ENCODE results near the gene CRY2. TPM values are rescaled to one million over a fixed set of nuclear protein-coding genes. Genes with fewer than 3 reads are reported as not detected.

CRY2 gene
- total and polyA plus RNA-seq, 2 of the 13 experiments (the other 11 are each of a cell fraction or from before 2014, with no cell fraction given), result 10.1 to 12.2 TPM

DNA sequence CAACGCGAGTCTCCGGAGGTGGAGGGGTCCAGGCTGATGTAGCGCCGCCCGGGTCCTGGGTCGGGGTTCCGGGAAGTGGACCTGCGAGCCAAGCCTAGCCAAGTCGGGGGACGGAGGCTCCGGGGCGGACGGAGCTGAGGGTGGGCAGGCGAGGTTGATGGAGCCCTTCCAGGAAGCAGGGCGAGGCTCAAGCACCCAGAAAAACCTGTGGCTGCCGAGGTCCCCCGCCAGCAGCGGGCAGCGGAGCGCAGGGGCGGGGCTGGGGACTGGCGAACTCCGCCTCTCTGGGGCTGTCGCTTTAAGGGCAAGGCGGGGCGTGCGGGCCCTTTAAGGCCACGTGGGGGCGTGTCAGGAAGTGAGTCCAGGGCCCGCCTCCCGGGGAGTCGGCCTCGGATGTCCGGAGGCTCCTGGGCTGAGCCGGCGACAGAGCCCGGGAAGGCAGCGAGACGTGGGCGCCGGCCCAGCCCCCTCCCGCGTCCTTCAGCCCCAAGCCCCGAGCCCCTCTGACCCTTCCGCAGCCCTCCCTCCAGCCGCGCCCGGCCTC lies 42.4 kb upstream of the CRY2 start, which contains the start of gene SLC35C1 (continued):
- TF ChIP-seq, protein P1, sequence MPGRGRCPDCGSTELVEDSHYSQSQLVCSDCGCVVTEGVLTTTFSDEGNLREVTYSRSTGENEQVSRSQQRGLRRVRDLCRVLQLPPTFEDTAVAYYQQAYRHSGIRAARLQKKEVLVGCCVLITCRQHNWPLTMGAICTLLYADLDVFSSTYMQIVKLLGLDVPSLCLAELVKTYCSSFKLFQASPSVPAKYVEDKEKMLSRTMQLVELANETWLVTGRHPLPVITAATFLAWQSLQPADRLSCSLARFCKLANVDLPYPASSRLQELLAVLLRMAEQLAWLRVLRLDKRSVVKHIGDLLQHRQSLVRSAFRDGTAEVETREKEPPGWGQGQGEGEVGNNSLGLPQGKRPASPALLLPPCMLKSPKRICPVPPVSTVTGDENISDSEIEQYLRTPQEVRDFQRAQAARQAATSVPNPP (CRISPR knock-in tag; IDR thresholded peaks at IDR 0.05), result no peak
- TF ChIP-seq ZSCAN21 (CRISPR knock-in tag; IDR thresholded peaks at IDR 0.05; ENCODE audit: borderline replicate concordance) (peak; percentile 67), CEBPB (IDR thresholded peaks at IDR 0.05; ENCODE audit: borderline replicate concordance, low read depth, low read length) (no peak), ZBTB7A (CRISPR knock-in tag; IDR thresholded peaks at IDR 0.05) (no peak), SRSF1 (optimal IDR thresholded peaks at IDR 0.05; ENCODE audit: low read depth, low read length) (no peak), KDM6A (CRISPR knock-in tag; IDR thresholded peaks at IDR 0.05; ENCODE audit: low read depth) (no peak), TP53 (CRISPR knock-in tag; conservative IDR thresholded peaks at IDR 0.05) (no peak), ZNF260 (CRISPR knock-in tag; IDR thresholded peaks at IDR 0.05; ENCODE audit: borderline replicate concordance, low read depth) (no peak), ZFP36 (IDR thresholded peaks at IDR 0.05; ENCODE audit: borderline replicate concordance, low read depth, low read length, partially characterized antibody) (no peak), MIER3 (CRISPR knock-in tag; IDR thresholded peaks at IDR 0.05; ENCODE audit: borderline replicate concordance) (no peak), ZKSCAN1 (IDR thresholded peaks at IDR 0.05; ENCODE audit: low read length) (no peak), ZFY (CRISPR knock-in tag; IDR thresholded peaks at IDR 0.05) (peak; percentile 37; the same call in 1 of the 2 replicates), RORA (CRISPR knock-in tag; IDR thresholded peaks at IDR 0.05) (no peak), ZNF496 (CRISPR knock-in tag; IDR thresholded peaks at IDR 0.05; ENCODE audit: insufficient replicate concordance) (no peak)
- TF ChIP-seq, protein P2, sequence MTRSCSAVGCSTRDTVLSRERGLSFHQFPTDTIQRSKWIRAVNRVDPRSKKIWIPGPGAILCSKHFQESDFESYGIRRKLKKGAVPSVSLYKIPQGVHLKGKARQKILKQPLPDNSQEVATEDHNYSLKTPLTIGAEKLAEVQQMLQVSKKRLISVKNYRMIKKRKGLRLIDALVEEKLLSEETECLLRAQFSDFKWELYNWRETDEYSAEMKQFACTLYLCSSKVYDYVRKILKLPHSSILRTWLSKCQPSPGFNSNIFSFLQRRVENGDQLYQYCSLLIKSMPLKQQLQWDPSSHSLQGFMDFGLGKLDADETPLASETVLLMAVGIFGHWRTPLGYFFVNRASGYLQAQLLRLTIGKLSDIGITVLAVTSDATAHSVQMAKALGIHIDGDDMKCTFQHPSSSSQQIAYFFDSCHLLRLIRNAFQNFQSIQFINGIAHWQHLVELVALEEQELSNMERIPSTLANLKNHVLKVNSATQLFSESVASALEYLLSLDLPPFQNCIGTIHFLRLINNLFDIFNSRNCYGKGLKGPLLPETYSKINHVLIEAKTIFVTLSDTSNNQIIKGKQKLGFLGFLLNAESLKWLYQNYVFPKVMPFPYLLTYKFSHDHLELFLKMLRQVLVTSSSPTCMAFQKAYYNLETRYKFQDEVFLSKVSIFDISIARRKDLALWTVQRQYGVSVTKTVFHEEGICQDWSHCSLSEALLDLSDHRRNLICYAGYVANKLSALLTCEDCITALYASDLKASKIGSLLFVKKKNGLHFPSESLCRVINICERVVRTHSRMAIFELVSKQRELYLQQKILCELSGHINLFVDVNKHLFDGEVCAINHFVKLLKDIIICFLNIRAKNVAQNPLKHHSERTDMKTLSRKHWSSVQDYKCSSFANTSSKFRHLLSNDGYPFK (CRISPR knock-in tag; IDR thresholded peaks at IDR 0.05; ENCODE audit: borderline replicate concordance), result no peak
- TF ChIP-seq, protein P3, sequence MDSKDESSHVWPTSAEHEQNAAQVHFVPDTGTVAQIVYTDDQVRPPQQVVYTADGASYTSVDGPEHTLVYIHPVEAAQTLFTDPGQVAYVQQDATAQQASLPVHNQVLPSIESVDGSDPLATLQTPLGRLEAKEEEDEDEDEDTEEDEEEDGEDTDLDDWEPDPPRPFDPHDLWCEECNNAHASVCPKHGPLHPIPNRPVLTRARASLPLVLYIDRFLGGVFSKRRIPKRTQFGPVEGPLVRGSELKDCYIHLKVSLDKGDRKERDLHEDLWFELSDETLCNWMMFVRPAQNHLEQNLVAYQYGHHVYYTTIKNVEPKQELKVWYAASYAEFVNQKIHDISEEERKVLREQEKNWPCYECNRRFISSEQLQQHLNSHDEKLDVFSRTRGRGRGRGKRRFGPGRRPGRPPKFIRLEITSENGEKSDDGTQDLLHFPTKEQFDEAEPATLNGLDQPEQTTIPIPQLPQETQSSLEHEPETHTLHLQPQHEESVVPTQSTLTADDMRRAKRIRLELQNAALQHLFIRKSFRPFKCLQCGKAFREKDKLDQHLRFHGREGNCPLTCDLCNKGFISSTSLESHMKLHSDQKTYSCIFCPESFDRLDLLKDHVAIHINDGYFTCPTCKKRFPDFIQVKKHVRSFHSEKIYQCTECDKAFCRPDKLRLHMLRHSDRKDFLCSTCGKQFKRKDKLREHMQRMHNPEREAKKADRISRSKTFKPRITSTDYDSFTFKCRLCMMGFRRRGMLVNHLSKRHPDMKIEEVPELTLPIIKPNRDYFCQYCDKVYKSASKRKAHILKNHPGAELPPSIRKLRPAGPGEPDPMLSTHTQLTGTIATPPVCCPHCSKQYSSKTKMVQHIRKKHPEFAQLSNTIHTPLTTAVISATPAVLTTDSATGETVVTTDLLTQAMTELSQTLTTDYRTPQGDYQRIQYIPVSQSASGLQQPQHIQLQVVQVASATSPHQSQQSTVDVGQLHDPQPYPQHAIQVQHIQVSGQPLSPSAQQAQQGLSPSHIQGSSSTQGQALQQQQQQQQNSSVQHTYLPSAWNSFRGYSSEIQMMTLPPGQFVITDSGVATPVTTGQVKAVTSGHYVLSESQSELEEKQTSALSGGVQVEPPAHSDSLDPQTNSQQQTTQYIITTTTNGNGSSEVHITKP (CRISPR knock-in tag; IDR thresholded peaks at IDR 0.05; ENCODE audit: low read depth), result peak; percentile 68
- TF ChIP-seq, protein P4, sequence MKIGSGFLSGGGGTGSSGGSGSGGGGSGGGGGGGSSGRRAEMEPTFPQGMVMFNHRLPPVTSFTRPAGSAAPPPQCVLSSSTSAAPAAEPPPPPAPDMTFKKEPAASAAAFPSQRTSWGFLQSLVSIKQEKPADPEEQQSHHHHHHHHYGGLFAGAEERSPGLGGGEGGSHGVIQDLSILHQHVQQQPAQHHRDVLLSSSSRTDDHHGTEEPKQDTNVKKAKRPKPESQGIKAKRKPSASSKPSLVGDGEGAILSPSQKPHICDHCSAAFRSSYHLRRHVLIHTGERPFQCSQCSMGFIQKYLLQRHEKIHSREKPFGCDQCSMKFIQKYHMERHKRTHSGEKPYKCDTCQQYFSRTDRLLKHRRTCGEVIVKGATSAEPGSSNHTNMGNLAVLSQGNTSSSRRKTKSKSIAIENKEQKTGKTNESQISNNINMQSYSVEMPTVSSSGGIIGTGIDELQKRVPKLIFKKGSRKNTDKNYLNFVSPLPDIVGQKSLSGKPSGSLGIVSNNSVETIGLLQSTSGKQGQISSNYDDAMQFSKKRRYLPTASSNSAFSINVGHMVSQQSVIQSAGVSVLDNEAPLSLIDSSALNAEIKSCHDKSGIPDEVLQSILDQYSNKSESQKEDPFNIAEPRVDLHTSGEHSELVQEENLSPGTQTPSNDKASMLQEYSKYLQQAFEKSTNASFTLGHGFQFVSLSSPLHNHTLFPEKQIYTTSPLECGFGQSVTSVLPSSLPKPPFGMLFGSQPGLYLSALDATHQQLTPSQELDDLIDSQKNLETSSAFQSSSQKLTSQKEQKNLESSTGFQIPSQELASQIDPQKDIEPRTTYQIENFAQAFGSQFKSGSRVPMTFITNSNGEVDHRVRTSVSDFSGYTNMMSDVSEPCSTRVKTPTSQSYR (CRISPR knock-in tag; IDR thresholded peaks at IDR 0.05; ENCODE audit: borderline replicate concordance), result no peak
- TF ChIP-seq, protein P5, sequence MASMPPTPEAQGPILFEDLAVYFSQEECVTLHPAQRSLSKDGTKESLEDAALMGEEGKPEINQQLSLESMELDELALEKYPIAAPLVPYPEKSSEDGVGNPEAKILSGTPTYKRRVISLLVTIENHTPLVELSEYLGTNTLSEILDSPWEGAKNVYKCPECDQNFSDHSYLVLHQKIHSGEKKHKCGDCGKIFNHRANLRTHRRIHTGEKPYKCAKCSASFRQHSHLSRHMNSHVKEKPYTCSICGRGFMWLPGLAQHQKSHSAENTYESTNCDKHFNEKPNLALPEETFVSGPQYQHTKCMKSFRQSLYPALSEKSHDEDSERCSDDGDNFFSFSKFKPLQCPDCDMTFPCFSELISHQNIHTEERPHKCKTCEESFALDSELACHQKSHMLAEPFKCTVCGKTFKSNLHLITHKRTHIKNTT (CRISPR knock-in tag; IDR thresholded peaks at IDR 0.05), result no peak

Data from HepG2 (cell line).